ENCODE results near the gene LILRB4. TPM values are rescaled to one million over a fixed set of nuclear protein-coding genes. Genes with fewer than 3 reads are reported as not detected.
A peak's percentile ranks its signal among the peaks of the same experiment; 100 is the strongest.

LILRB4 gene
- total RNA-seq, 4 donors from 2014 or later, result 0.48 to 1.5 TPM; not detected in 2

GRCh38 chr19:54648129-54648528 lies 14.7 kb upstream of the LILRB4 start:
- DNase-seq, result no peak
- intact Hi-C loops (cut with DNase I; ENCODE audit: low total_unique reads), result no loop called here
- H3K36me3 ChIP-seq, result no peaks in the 10 kb centered on the region
- no peak overlapping the region for H3K27ac ChIP-seq
- TF ChIP-seq POLR2A (IDR thresholded peaks at IDR 0.05) (no peak), CTCF (IDR thresholded peaks at IDR 0.05) (no peak)
- H3K9me3 ChIP-seq, result no peaks in the 10 kb centered on the region
- no peaks in the 10 kb centered on the region for H3K27me3 ChIP-seq
- H3K4me3 ChIP-seq, result no peak overlapping the region
- no peaks in the 10 kb centered on the region for H3K4me1 ChIP-seq

GRCh38 chr19:54650108-54650655 lies 12.6 kb upstream of the LILRB4 start:
- no peak for DNase-seq
- intact Hi-C loops (cut with DNase I; ENCODE audit: low total_unique reads), result no loop called here
- H3K27ac ChIP-seq, result no peak overlapping the region
- no peaks in the 10 kb centered on the region for H3K9me3 ChIP-seq
- H3K27me3 ChIP-seq, result no peaks in the 10 kb centered on the region
- TF ChIP-seq CTCF (IDR thresholded peaks at IDR 0.05) (no peak), POLR2A (IDR thresholded peaks at IDR 0.05) (no peak)
- no peaks in the 10 kb centered on the region for H3K4me1 ChIP-seq
- H3K4me3 ChIP-seq, result no peak overlapping the region
- H3K36me3 ChIP-seq, result no peaks in the 10 kb centered on the region

- Histone ChIP-seq H3K4me3 (no peak overlapping the region), H3K36me3 (no peaks in the 10 kb centered on the region), H3K9me3 (no peaks in the 10 kb centered on the region), H3K27ac (no peak overlapping the region), H3K4me1 (no peaks in the 10 kb centered on the region), H3K27me3 (no peaks in the 10 kb centered on the region)
- TF ChIP-seq CTCF (IDR thresholded peaks at IDR 0.05) (peak in 2 of 4 experiments; percentile 21 to 22), POLR2A (IDR thresholded peaks at IDR 0.05) (no peak)
- intact Hi-C loops (cut with DNase I; ENCODE audit: low total_unique reads), result no loop called here
- DNase-seq, result no peak
These were observed 9.5 kb upstream of the LILRB4 start for GRCh38 chr19:54653181-54653809.

- Histone ChIP-seq H3K9me3 (no peaks in the 10 kb centered on the region), H3K4me3 (no peak overlapping the region), H3K27ac (no peak overlapping the region), H3K36me3 (no peaks in the 10 kb centered on the region), H3K4me1 (no peaks in the 10 kb centered on the region), H3K27me3 (no peaks in the 10 kb centered on the region)
- TF ChIP-seq CTCF (IDR thresholded peaks at IDR 0.05), result no peak
- intact Hi-C loops (cut with DNase I; ENCODE audit: low total_unique reads), result no loop called here
- no peak for DNase-seq
These were observed 8.1 kb upstream of the LILRB4 start for GRCh38 chr19:54654447-54655321.

GRCh38 chr19:54659300-54659699 lies 3.5 kb upstream of the LILRB4 start:
- Histone ChIP-seq H3K4me3 (no peak overlapping the region), H3K27ac (no peak overlapping the region), H3K36me3 (no peaks in the 10 kb centered on the region), H3K27me3 (no peaks in the 10 kb centered on the region), H3K9me3 (no peaks in the 10 kb centered on the region), H3K4me1 (no peaks in the 10 kb centered on the region)
- TF ChIP-seq CTCF (IDR thresholded peaks at IDR 0.05) (no peak), POLR2A (IDR thresholded peaks at IDR 0.05) (no peak)
- intact Hi-C loops (cut with DNase I; ENCODE audit: low total_unique reads), result no loop called here
- DNase-seq, result no peak
